T-helper 1 cell (primary cell): Measurements from ENCODE around the gene COL20A1.
"Not testable (repeated sequence)": the region's sequence is repeated elsewhere in the genome, so short reads cannot be mapped to it uniquely, and the experiment has no call there.

Experiments used
- DNase-seq, 5 donors: peaks; one replicate each; pipeline ENCODE4 v3.0.0-alpha.2; 2012 to 2020

COL20A1 gene

DNA sequence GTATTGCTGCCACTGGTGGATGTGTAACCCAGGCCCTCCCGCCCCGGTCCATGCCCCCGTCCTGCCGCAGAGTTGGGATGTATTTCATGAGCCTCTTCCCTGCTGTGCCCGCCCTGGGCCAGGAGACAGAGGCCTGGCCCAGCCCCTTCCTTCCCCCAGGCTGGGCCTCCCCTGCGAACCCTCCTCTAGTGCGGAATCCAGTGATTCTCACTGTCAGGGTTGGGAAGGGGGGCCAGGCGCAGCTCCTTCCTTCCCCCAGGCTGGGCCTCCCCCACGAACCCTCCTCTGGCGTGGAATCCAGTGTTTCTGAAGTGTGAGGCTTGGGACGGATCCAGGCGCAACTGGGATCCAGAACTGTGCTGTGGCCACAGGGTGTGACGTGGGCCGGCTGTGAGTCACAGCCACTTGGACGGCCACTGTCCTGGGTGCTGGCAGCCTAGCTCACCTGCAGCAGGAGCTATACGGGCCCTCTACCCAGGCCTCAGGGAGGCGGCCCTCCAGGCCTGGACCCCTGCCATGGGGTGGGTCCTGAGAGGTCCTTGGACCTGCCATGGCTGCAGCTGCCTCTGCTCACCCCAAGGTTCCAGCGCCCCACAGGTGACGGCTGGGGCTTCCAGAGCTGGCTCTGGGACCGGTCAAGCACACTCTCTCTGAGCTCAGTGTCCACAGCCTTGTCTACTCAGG lies 28.3 kb downstream of the COL20A1 start:
- peak in 1 of 5 donors; percentile 9 for DNase-seq

DNA sequence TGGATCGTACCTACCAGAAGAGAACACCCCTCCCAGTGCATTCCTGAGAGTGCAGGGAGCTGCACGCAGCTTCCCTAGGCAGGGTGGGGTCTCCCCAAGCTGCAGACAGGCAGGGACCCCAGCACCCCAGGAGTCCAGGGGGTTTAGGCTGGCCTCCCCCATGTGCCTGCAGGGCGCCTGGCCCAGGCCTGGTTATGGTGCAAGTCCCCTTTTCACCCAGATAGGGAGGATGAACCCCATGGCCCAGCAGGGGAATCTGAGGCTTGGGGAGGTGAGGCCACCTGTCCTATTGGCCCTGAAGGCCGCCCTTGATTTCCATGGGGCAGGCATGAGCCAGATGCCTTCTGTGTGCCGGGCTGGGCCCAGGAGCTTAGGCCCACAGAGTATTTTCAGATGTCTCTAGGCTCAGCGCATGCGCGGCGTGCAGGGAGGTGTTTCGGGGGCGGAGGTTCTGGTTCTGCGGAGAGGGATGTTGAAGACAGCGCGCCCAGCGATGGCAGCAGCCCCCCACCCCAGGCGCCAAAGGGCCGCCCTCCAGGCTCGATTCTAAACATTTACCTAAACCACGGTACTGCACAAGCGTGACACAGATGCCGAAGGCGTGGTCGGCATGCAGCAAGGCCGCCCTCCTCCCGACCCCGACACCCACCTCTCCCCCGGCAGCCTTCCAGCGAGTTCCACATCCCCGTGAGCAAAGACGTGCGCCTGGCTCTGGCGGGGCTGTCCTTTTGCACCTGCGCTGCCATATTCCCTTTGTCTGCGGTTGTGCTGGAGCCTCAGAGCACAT lies 29.4 kb downstream of the COL20A1 start:
- no peak for DNase-seq

DNA sequence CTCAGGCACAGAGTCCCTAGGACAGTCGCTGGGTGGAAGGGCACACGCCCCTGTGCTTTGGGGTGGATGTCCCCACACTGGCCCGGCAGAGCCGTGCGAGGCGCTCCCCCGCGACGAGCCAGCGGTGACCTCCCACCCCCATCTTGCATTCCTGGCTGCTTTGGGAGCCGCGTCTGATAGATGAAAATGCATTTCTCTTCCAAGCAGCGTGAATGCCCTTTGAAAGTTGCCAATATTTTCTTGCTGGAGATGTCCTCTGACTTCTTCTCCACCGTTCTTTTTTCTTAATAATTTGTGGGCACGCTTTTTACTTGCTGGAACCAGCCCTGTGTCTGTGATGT lies 29.9 kb downstream of the COL20A1 start:
- DNase-seq = no peak

DNA sequence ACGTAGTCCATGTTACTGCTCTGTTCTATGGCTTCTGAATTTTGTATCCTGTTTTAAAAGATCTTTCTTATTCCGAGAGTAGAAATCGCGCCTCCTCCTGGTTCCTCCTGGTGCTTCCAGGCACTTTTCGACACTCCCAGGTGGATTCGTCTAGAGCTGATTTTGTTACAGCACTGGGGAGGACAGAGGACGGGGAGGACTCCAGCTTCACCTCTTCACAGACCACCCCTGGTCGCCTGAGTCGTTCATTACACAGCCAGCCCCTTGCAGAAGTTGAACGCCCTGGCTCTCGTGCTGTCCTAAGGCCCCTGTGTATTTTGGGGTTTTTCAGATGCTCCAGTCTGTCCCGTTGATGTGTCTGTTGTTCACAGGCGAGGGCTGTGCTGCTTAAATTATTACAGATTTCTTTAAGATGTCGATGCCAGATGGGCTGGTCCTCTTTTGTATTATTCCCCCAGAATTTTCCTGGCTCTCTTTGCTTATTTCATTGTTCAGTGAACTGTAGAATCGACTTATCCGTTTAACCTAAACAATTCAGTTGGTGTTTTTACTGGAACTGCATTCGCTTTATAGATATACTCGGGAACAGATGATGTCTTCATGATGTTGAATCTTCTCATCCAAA lies 30.5 kb downstream of the COL20A1 start:
- DNase-seq = no peak

DNA sequence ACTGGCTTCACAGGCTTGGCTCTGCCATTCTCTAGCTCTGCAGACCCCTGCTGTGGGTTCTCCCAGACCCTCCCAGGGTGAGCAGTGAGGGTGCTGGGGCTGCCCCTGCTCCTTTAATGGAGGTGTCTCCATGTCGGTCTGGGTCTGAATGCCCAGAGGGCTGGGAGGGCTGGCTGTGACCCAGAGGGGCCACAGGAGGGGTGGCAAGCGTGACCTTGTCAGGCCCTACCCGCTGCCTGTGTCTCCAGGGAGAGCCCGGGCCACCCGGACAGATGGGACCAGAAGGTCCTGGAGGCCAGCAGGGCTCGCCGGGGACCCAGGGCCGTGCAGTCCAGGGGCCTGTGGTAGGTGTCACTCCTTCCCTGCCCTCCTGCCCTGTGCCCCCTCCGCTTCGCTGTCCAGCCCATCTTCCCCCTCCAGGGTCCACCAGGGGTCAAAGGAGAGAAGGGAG lies 32.1 kb downstream of the COL20A1 start:
- DNase-seq = peak in 3 of 5 donors; percentile 0 to 10 (median 7)

DNA sequence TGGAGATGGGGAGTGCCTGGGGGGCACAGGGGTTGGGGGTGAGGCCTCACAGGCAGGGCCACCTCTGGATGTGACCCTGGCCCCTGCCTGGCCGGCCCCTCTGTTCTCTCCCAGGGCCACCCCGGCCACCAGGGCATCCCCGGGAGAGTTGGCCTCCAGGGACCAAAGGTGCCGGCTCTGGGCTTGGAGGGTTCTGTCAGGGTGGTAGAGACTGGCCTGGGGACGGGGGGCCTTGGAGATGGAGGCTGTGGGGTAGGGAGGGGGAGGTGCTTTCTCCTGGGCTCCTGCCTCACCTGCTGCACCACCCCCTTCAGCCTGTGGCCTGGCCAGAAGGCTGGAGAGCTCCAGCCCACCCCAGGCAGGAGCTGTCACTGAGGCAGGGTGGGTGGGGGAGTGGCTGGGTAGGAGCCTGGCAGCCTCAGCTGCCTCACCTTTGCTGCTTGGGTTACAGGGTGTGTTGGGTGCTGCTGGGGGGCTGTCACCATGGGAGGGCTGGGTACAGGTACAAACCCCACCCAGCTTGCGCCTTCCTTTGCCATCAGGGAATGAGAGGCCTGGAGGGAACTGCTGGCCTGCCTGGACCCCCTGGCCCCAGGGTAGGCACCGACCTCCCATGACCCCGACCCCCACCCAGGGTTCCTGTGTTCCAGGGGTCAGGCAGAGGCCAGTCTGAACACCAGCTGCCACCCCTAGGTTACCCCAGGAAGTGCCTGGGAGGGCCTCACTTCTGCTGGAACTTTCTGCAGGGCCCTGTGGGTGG lies 32.7 kb downstream of the COL20A1 start:
- peak in 2 of 5 donors; percentile 1 to 6 for DNase-seq

DNA sequence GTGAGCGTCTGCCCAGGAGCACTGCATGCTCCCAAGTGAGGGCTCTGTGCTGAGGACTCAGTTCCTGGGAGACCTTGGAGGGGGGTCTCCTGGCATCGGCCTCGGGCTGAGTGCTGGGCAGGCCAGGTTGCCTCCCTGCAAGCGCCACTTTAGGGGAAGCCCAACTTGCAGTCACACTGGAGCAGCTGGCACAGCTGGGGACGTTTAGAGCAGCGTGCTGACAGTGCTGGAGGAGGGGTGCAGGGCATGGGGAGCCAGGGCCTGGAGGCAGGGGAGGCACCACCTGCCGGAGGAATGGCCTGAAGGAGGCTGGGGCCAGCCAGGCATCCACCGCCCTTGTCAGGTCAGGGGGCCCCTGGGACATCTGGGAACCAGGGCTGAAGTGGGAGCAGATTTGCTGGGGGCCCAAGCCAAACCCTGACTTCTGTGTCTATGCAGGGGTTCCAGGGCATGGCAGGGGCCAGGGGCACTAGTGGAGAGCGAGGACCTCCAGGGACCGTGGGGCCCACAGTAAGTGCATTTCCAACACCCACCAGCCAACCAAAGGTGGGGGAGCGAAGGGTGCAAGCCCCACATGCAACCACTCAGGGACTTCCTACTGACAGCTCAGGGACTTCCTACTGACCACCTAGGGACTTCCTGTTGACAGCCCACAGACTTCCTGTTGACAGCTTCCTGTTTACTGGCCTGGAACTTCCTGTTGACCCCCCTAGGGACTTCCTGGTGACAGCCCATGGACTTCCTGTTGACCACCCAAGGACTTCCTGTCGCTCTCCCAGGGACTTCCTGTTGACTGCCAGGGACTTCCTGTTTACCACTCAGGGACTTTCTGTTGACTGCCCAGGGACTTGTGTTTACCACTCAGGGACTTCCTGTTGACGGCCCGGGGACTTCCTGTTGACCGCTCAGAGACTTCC lies 33.6 kb downstream of the COL20A1 start:
- DNase-seq = peak in 2 of 5 donors; percentile 4 to 29

DNA sequence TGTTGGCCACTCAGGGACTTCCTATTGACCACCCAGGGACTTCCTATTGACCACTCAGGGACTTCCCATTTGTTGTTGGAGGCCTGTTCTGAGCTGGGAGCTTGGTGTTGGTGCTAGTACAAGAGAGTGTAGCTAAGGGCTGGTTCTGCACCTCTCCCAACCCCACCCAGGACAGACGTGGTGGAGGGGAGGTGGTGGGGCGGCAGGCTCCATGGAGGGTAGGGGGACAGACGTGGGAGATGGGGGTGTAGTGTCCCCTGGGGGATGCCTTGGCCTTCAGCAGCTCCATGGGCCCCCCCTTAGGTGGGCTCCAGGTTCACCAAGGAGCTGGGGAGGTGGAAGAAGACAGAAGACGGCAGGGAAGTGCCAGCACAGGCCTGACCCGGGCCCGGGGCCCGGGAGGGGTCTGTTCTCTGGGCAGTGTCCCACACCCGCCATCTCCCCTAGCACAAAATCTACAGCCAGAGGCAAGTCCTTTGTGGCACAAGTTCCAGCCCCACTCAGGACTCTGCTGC lies 34.3 kb downstream of the COL20A1 start:
- DNase-seq = no peak

DNA sequence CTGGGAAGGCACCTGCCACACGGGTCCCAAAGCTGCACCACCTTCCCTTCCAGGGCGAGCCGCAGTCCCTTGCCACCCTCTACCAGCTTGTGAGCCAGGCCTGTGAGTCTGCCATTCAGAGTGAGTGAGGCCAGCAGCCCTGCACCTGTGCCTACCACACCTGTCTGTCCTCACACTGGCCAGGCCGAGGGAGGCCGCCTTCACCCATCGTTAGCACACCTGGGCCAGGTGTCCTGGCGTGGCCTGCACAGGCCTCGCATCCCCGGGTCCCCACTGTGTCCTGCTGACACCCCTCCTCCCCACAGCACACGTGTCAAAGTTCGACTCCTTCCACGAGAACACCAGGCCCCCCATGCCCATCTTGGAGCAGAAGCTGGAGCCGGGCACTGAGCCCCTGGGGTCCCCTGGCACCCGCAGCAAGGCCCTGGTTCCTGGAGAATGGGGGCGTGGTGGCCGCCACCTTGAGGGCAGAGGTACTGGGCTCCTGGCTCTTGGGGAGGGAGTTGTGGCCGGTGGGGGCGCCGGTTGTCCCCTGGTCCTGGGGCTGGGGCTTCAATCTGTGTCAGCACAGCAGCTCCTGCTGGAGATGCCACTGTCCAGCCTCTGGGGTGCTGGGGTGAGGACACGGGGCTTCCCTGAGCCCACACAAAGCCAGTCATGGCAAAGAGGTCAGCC lies 35.2 kb downstream of the COL20A1 start:
- no peak for DNase-seq

DNA sequence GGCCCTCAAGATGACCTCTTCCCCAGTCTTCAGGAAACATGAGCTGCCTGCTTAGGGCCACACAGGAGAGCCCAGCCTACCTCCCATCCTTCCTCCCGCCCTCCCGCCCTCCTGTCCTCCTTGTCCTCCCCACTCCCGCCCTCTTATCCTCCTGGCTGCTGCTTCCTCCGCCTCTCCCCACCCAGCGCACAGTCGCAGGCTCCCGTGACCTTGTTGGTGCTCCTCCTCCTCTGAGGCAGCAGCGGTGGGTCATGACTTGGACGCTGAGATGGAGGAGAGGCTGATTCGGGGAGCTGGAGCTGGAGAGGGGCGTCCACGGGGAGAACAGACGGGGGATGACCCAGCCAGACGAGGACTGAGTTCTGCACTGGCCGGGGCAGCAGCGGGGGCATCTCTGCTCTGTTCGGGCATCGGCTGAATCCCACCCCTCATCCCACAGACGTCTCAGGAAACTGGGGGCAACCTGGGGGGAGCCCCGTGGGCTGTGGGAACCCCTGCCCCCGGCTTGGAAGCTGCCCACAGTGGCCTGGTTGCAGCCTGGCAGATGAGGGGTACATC lies 35.8 kb downstream of the COL20A1 start:
- DNase-seq = no peak

DNA sequence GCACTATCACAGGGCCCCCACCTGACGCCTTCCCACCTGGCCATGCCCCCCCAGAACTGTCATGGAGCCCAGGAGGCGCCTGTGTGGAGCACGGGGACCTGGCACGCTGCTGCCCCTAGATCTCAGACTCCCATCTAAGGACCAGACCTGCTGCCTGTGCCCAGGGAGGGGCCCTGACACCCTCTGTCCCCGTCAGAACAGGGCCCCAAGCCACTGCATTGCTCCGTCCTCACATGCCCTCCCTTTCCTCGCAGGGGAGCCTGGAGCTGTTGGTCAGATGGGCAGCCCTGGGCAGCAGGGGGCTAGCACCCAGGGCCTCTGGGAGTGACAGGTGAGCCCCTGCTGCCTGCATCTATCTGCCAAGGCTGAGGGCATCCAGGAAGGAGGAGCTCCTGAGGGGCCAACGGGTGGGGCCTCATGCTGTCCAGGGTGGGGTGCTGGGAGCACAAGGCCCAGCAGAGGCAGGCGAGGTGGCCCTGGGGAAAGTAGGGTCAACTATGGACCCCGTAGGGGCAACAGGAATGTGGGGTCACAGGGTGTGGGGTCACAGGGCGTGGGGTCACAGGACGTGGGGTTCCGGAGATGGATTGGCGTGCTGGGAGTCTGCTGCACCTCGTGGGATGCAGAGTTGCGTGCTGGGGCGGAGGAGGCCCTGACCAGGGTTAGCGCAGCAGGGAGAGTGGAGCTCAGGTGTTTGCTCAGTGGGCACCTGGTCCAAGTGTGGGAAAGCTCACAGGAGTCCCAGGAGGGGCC lies 36.5 kb downstream of the COL20A1 start:
- no peak for DNase-seq

DNA sequence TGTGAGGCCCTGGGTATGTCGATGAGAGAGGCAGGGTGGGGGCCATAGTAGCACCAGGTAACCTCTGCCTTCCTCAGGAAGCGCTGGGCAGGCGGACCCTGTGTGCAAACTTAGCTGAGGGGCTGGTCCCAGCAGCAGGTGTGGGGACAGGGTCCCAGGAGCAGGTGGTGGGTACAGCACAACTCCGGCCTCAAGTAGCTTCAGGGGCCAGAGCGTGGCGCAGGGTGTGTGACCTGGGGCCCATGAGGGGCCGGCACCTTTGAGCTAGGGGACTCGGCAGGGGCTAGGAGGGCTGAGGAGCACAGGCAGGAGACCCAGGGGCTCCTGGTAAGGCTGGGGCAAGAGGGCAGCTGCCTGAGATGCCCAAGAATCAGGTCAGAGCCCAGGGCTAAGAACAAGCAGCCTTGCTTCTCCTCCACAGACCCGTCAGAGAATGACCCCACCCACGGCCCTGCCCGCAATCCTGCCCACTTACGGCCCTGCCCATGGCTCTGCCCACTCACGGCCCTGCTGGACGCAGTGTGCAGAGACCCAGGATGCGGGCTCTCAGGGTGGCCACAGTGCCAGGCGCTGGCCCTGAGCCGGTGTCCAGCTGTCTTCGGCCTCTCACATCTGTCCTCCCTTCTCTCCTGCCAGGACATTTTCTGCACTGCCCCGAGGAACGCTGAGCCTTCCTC lies 37.2 kb downstream of the COL20A1 start:
- DNase-seq = no peak

DNA sequence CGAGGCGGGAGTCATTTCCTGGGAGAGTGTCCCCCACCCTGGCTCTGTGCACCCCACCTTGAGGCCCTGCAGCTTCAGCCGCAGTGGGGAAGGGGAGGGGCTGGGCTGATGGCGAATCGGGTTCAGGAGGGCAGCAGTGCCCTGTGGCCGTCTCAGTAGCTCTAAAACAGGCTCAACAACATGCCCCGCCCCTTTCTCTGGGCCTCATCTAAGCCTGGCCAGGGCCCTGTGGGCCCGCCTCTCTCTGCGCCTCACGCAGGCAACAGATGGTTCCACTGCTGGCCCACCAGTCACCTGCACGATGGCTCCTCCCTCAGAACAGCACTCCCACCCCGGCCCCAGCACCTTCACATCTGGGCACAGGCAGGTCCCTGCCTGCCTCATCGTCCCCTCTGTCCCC lies 38.0 kb downstream of the COL20A1 start:
- DNase-seq = no peak

DNA sequence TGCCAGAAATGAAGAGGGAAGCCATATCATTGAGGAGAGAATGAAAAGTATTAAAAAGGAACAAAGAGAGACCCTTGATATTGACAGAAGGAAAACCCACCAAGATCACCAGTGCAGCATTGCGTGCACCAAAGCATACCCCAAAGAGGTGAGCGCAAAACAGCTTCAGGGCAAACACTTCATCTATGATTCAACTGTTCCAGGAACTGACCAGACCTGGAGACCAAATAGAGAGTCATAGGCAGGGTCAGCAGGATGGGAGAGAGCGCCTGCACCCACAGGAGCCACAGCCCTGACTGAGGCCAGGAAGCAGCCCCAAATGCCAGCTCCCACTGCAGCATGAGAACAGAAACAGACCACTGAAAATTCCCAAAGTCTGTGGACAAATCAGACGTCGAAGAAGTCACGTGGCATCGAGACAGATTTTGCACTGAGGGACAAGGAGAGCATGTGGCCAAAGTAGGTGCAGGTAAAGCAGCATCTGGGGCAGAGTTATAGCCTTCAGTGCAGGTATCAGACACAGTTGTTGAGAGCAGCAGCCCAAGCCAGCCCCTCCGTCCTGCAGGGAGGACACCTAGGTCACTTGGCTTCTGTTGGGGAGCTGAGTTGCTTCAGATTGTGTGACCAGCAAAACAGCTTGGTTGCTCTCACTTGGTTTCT lies 38.9 kb downstream of the COL20A1 start:
- DNase-seq = no peak

DNA sequence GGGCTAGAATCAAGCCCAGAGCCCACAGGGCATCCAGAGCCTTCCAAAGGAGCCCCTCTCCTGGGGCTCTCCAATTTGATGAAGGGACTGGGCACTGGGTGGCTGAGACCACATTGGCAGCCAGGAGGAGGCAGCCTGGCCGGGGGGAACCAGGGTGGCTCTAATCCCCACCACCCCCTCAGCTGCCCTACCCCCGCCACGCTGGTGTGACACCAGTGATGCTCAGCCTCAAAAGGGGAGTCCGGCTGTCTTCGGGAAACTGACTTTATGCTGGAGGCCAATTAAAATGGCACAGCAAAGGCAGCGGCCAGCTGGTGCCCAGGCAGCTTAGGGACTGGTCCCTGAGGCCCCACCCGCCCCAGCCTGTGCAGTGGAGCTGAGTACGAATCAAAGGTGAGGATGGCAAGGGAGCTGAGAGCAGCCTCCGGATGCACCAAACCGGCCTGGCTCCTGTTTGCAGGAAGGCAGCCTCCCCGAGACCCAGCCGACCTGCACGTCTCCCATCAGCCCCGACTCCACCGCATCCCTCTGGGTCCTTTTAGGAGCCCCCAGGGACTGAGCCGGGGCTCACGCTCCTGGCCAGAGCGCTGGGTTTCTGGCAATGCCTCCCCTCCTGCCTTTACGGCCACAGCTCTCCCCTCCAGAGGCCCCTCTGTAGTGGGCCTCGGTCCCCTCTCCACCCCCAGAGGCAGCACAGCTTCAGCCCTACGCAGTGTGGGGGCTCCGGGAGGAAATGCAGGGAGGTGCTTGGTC lies 39.7 kb downstream of the COL20A1 start:
- DNase-seq = no peak

DNA sequence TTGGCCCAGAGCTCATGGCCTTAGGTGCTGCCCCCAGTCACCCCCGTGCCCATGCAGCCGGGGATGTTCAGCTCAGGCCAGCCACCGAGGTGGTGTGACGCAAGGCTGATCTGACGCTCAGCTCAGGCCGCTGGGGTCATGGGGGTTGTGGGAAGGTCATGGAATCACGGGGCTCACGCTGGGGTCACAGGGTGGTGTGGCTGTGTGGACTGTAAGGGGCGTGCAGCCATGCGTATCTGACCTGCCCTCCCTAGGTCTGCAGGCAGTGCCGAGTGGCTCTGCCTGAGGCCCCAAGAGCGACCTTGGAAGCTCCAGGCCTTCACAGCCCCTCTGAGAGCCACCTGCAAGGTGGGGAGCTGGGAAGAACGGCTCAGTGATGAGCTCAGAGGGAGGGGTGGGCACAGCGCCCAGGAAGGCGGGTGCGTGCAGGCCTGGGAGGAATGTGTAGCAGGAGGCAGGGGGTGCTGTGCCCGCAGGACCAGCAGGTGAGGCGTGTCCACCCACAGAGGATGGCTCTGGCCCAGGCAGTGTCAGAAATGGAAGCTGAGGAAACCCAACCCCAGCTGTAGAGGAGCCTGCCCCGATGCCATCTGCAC lies 40.4 kb downstream of the COL20A1 start:
- DNase-seq = no peak

DNA sequence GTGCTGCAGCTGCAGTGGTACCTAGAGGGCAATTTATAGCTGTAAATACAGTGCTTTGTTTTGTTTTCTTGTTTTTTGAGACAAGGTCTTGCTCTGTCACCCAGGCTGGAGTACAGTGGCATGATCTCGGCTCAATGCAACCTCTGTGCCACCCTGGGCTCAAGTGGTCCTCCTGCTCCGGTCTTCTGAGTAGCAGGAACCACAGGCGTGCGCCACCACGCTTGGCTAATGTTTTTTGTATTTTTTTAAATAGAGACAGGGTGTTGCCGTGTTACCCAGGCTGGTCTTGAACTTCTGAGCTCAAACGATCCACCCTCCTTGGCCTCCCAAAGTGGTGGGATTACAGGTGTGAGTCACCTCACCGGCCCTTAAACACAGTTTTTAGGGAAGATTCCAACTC lies 41.4 kb downstream of the COL20A1 start:
- DNase-seq = no peak

DNA sequence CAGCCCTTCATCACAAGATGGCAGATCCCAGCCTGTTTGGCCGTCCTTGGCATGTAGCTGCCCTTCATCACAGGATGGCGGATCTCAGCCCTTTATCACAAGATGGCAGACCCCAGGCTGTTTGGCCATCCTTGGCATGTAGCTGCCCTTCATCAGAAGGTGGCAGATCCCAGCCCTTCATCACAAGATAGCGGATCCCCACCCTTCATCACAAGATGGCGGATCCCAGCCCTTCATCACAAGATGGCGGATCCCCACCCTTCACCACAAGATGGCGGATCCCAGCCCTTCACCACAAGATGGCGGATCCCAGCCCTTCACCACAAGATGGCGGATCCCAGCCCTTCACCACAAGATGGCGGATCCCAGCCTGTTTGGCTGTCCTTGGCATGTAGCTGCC lies 42.1 kb downstream of the COL20A1 start:
- DNase-seq = not testable (repeated sequence)
